ENCODE measurements around the gene PCBP3.
"Not testable (repeated sequence)": the region's sequence is repeated elsewhere in the genome, so short reads cannot be mapped to it uniquely, and the experiment has no call there.

The PCBP3 gene

DNA sequence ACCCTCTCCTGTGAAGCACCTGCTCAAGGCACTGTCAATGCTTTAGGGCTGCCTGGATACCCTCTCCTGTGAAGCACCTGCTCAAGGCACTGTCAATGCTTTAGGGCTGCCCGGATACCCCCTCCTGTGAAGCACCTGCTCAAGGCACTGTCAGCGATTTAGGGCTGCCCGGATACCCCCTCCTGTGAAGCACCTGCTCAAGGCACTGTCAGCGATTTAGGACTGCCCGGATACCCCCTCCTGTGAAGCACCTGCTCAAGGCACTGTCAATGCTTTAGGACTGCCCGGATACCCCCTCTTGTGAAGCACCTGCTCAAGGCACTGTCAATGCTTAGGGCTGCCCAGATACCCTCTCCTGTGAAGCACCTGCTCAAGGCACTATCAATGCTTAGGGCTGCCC, 33.9 kb upstream of the PCBP3 start:
- H3K4me2 ChIP-seq (ENCODE audit: insufficient read depth, low read length); H3K9ac ChIP-seq (ENCODE audit: low read depth, low read length); H3K4me3 ChIP-seq (ENCODE audit: low read depth in 1 of 2, low read length in 2 of 2); H3K36me3 ChIP-seq (ENCODE audit: insufficient read depth, low read length); H3K9me3 ChIP-seq (ENCODE audit: insufficient read depth, low read length, severe bottlenecking); H3K27me3 ChIP-seq (ENCODE audit: insufficient read depth, low read length, poor library complexity); H3K4me1 ChIP-seq (ENCODE audit: insufficient read depth, low read length); H3K79me2 ChIP-seq (ENCODE audit: insufficient read depth, low read length); DNase-seq; H2AFZ ChIP-seq (ENCODE audit: low read depth, low read length); H3K27ac ChIP-seq (ENCODE audit: low read length); ATAC-seq (ENCODE audit: insufficient read depth, low read depth); H4K20me1 ChIP-seq (ENCODE audit: insufficient read depth, low read length): not testable (repeated sequence)

DNA sequence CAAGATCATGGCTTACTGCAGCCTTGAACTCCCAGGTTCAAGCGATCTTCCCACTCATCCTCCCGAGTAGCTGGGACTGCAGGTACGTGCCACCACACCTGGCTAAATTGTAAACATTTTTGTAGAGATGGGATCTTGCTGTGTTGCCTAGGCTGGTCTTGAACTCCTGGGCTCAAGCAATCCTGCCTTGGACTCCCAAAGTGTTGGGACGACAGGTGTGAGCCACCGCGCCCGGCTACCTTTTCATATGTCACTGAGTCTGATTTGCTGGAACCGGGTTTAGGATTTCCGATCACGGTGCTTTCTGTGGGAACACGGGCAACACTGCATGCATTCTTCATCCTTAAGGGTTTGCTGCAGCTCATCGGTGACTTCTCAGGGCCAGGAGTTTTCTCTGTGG, 32.2 kb upstream of the PCBP3 start:
- Histone ChIP-seq H3K9me3 (ENCODE audit: insufficient read depth, low read length, severe bottlenecking) (no peaks in the 10 kb centered on the region), H3K9ac (ENCODE audit: low read depth, low read length) (no peak overlapping the region), H3K79me2 (ENCODE audit: insufficient read depth, low read length) (no peaks in the 10 kb centered on the region), H3K27ac (ENCODE audit: low read length) (no peak overlapping the region), H3K4me1 (ENCODE audit: insufficient read depth, low read length) (peaks cover 26% of the 10 kb centered on the region), H4K20me1 (ENCODE audit: insufficient read depth, low read length) (no peaks in the 10 kb centered on the region), H3K36me3 (ENCODE audit: insufficient read depth, low read length) (no peaks in the 10 kb centered on the region), H2AFZ (ENCODE audit: low read depth, low read length) (no peak overlapping the region), H3K4me2 (ENCODE audit: insufficient read depth, low read length) (no peak overlapping the region), H3K27me3 (ENCODE audit: insufficient read depth, low read length, poor library complexity) (no peaks in the 10 kb centered on the region), H3K4me3 (ENCODE audit: low read depth in 1 of 2, low read length in 2 of 2) (no peak overlapping the region)
- ATAC-seq (ENCODE audit: insufficient read depth, low read depth) = no peak
- DNase-seq = no peak
- TF ChIP-seq EZH2 (IDR thresholded peaks at IDR 0.05; ENCODE audit: borderline replicate concordance, low read depth, low read length, severe bottlenecking) = no peak
- TF ChIP-seq, protein P1, sequence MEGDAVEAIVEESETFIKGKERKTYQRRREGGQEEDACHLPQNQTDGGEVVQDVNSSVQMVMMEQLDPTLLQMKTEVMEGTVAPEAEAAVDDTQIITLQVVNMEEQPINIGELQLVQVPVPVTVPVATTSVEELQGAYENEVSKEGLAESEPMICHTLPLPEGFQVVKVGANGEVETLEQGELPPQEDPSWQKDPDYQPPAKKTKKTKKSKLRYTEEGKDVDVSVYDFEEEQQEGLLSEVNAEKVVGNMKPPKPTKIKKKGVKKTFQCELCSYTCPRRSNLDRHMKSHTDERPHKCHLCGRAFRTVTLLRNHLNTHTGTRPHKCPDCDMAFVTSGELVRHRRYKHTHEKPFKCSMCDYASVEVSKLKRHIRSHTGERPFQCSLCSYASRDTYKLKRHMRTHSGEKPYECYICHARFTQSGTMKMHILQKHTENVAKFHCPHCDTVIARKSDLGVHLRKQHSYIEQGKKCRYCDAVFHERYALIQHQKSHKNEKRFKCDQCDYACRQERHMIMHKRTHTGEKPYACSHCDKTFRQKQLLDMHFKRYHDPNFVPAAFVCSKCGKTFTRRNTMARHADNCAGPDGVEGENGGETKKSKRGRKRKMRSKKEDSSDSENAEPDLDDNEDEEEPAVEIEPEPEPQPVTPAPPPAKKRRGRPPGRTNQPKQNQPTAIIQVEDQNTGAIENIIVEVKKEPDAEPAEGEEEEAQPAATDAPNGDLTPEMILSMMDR (IDR thresholded peaks at IDR 0.05; ENCODE audit: borderline replicate concordance, extremely low read depth, low read length, poor library complexity, severe bottlenecking) = no peak

DNA sequence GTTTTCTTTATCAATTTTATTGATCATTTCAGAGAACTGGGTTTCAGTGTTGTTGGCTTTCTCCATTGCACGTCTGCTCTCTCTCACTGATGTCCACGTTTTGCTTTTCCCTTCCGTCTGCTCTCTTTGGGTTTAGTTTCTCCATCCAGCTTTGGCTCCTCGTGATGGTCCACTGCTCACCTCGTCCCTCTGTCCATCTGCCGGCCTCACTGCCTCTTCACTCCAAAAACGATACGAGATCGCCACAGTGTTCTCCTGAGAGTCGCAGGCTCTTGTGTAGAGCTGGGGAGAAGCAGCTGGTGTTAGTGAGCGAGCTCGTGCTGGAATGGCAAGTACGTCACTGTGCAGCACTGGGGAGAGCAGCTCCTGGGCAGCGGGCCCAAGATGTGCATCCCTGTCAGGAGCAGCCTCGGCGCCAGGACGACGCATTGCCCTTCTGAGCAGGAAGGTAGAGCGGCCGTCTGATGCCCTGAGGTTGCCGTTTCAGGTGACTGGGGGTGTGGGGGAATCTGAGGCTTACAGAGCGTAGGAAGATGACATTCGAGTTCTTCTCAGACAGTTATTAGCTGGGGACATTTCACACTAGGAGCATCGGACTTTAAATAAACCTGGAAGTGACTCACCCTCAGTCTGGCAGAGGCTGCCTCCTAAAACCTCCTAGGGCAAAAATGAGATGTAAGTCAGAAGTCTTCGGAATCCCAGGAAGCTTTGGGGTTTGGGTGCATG, 31.4 kb upstream of the PCBP3 start:
- Histone ChIP-seq H3K9me3 (ENCODE audit: insufficient read depth, low read length, severe bottlenecking) (no peaks in the 10 kb centered on the region), H3K36me3 (ENCODE audit: insufficient read depth, low read length) (no peaks in the 10 kb centered on the region), H2AFZ (ENCODE audit: low read depth, low read length) (no peak overlapping the region), H3K79me2 (ENCODE audit: insufficient read depth, low read length) (no peaks in the 10 kb centered on the region), H3K4me3 (ENCODE audit: low read depth in 1 of 2, low read length in 2 of 2) (no peak overlapping the region), H3K9ac (ENCODE audit: low read depth, low read length) (no peak overlapping the region), H3K27me3 (ENCODE audit: insufficient read depth, low read length, poor library complexity) (no peaks in the 10 kb centered on the region), H3K4me1 (ENCODE audit: insufficient read depth, low read length) (peaks cover 34% of the 10 kb centered on the region), H4K20me1 (ENCODE audit: insufficient read depth, low read length) (no peaks in the 10 kb centered on the region), H3K27ac (ENCODE audit: low read length) (no peak overlapping the region), H3K4me2 (ENCODE audit: insufficient read depth, low read length) (no peak overlapping the region)
- DNase-seq = no peak
- no peak for TF ChIP-seq EZH2 (IDR thresholded peaks at IDR 0.05; ENCODE audit: borderline replicate concordance, low read depth, low read length, severe bottlenecking)
- TF ChIP-seq, protein P1 (IDR thresholded peaks at IDR 0.05; ENCODE audit: borderline replicate concordance, extremely low read depth, low read length, poor library complexity, severe bottlenecking) = no peak
- ATAC-seq (ENCODE audit: insufficient read depth, low read depth) = no peak

DNA sequence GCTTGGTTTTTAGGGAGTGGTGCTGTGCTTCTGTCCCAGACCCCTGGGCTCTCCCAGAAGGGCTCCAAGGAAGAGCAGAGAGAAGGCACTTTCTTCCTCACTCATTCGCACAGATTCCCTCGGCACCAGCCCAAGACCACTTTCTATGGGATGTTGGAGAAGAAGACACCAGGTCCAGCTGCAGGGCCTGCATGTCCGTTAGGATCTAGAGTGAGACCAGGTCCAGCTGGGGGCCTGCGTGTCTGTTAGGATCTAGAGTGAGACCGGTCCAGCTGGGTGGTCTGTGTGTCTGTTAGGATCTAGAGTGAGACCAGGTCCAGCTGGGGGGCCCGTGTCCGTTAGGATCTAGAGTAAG, 30.9 kb upstream of the PCBP3 start:
- not testable (repeated sequence) for H2AFZ ChIP-seq (ENCODE audit: low read depth, low read length); DNase-seq; H3K9me3 ChIP-seq (ENCODE audit: insufficient read depth, low read length, severe bottlenecking); H3K79me2 ChIP-seq (ENCODE audit: insufficient read depth, low read length); H3K4me2 ChIP-seq (ENCODE audit: insufficient read depth, low read length); H4K20me1 ChIP-seq (ENCODE audit: insufficient read depth, low read length); ATAC-seq (ENCODE audit: insufficient read depth, low read depth); H3K36me3 ChIP-seq (ENCODE audit: insufficient read depth, low read length); H3K4me3 ChIP-seq (ENCODE audit: low read depth in 1 of 2, low read length in 2 of 2); H3K27me3 ChIP-seq (ENCODE audit: insufficient read depth, low read length, poor library complexity); H3K9ac ChIP-seq (ENCODE audit: low read depth, low read length); H3K27ac ChIP-seq (ENCODE audit: low read length)
- peaks cover 40% of the 10 kb centered on the region for H3K4me1 ChIP-seq (ENCODE audit: insufficient read depth, low read length)
